K562 treated with DMSO at 1 percent for 24 hours (cell line): Measurements from ENCODE around the gene LKAAEAR1. TPM values are rescaled to one million over a fixed set of nuclear protein-coding genes. Genes with fewer than 3 reads are reported as not detected.

Source experiments
- total RNA-seq: library from RNA; unstranded; fragments of 300-600 nt; gene quantifications from 2 replicates; pipeline ENCODE4 v1.2.3, GENCODE V29; 2022; ENCODE audit warnings: low read depth; ENCODE audit not compliant: insufficient read depth

The LKAAEAR1 gene, protein sequence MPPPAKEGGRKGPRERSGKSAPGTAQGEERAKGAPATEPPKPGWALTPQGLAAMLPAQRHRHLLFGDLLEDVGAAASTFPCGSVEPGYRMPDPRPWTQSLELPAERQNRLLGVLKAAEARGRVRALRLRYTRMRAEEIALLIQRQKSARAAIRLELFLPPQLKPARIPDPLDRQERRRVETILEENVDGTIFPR
- not detected in 2 replicates for total RNA-seq

DNA sequence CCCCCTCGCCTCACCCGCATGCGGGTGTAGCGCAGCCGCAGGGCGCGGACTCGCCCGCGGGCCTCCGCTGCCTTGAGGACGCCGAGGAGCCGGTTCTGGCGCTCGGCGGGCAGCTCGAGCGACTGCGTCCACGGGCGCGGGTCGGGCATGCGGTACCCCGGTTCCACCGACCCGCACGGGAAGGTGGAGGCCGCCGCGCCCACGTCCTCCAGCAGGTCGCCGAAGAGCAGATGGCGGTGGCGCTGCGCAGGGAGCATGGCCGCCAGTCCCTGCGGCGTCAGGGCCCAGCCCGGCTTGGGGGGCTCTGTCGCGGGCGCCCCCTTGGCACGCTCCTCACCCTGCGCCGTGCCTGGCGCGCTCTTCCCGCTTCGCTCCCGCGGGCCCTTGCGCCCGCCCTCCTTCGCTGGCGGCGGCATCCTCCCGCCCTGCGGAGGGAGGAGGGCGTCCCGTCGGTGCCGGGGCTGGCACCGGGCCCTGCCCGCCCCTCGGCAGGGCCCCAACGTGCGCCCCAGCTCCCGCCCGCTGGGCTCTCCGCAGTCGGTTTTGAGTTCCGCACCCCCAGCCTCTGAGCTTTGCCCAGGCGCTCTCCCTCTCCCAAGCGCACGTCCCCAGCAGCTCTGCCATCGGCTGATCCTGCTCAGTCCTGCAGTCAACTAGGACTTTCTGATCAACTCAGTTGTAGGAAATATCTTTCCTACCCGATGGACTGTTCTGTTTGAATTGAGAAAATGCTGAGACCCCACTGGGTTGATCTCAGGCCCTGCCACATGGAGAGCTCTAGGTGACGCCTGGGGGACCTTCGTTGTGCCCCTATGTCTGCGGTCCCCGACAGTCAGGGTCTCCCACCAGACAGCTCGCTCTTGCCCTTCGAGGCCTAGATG is at the start of gene LKAAEAR1:
Gene LKAAEAR1 (minus strand): TSS at position 595 of the 881 bp plus-strand sequence. CDS start 179 bp downstream, at position 416.

DNA sequence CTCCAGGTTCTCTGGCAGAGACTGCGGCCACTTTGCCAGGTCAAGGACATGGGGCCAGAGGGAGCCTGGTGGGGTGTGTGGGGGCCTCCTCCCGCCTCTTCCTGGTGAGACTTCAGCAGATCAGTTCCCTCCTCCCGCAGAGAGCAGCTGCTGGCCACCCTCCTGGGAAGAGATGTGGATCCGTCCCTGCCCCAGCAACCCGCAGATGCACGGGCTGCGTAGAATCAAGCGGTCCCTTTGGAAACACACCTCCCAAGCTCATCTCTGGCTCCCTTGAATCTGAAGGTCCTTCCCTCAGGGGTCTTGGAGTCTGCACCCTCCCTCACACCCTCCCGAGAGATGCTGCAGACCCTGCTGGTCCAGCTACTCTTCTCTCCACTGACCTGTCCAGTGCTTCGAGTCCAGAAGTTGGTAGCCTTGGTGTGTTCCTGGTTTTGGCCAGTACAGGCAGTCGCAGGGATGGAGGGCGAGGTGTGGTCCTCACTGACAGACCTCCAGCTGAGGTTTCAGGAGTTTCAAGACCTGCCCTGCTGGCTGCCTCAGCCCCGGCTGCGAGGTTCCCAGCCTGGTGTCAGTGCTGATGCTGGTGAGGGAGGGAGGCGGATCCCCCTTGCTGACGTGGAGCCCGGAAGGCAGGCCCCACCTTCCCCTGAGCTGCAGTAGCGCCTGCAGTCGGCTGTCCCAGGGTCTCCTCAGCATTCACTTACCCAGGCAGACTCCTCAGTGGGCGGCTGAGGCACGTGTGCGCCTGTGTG is 23.0 kb upstream of the LKAAEAR1 start, which contains the start of gene NPBWR2:
Gene NPBWR2 (minus strand): TSS at position 585 of the 755 bp plus-strand sequence. CDS start 734 bp downstream, outside the sequence.

DNA sequence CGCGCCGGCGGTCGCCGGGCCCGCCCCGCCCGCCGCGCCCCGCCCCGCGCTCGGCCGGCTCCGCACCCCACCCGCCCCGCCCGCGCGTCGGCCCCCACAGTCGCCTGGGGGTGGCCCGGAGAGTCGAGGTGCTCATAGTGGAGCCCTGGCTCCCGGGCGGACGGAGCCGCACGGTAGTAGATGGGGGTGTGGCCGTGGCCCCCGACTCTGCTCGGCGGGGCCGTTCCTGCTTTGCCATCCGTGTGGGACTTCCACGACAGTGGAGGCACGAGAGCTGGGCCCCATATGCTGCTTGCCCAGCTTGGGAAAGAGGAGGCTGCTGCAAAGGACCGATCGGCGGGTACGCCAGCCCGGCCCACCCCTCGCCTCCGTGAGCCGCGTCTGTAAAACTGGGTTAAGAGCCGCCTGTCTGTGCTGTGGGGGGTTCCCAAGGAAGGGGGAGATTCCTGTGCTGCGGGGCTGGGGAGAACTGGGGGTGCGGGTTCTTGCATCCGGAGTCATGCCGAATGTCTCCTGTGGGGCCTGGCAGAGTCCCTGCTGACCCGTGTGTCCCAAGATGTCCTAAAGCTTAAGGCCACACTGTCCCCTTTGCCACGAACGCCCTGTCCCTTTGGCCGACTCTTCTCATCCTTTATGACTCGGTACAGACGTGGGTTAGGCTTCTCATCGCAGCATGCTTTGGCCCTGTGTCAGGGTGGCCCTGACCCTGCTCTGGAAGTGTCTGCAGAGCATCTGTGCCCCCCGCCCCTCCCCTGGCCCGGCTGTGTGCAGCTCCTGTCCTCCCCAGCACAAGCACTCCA is 4.0 kb downstream of the LKAAEAR1 start, which contains the start of gene OPRL1:
Gene OPRL1 (plus strand): TSS at position 70 of the 800 bp plus-strand sequence. CDS start 12,639 bp downstream, outside the sequence.

DNA sequence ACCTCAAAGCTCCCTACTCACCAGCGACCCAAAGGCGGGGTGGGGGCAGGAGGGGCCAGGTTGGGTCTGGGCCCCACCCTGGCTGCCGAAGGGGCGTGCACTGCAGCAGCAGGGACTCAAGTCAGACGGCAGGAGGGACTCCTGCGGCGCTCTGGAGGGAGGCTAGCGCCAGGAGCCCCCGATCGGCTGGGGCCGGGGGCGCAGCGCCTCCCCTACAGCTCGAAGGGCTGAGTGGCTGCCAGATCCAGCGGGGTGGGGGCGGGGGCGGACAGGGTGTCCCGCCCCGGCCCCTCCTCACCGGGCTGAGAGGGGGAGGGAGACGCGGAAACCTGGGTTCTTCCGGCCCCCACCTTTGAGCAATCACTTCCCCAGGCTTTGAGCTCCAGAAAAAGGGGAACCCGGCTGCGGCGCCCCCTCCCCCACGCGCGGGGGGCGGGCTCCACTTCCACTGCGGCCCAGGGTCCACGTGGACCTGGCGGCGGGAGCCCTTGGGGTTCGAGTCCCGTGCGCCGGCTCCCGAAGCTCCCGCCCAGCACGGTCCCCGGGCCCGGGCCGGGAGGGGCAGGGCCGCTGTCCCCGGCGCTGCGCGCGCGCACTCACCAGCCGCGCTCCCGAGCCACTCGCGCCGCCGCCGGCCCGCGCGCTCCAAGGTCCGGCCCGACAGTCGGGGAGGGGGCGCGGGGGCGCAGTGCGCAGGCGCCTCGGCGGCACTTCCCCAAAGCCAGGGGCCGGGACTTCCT is 4.8 kb downstream of the LKAAEAR1 start, which contains the start of gene RGS19:
Gene RGS19 (minus strand): TSS at position 246 of the 740 bp plus-strand sequence. CDS start 2,632 bp downstream, outside the sequence.

DNA sequence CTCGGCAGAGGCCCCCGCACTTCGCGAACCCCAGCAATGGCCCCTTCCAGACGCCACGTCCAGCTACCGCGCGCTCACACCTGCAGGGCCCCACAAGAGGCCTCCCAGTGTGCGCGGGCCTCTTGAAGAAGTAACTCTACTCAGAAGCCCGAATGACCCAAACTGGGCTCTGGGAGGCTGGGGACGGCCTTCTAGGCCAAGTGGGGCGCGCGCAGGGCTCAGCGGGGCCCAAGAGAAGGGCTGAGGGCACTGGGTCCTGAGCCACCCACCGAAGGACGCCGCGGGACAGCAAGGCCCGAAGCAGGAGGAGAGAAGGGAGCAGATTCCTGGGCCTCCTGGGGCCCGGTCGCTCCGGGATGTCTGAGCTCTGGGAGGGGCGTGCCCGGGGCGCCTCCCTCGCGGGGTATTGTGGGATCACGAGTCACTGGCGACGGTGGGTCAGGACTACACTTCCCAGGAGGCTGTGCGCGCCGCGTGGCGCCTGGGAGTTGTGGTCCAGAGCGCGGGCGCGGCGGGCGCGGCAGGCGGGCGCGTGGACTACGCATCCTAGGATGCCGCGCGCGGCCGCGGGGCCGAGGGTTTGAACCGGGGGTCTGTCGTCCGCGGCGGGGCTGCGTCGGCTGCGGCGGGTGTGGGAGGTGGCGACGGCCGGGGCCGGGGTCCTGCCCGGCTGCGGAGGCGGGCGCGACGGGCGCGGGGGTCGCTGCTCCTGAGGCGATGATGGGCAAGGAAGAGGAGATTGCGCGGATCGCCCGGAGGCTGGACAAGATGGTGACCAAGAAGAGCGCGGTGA is 21.4 kb downstream of the LKAAEAR1 start, which contains the start of gene TCEA2:
Gene TCEA2 (plus strand): TSS at position 603 of the 793 bp plus-strand sequence. CDS start 115 bp downstream, at position 718.

DNA sequence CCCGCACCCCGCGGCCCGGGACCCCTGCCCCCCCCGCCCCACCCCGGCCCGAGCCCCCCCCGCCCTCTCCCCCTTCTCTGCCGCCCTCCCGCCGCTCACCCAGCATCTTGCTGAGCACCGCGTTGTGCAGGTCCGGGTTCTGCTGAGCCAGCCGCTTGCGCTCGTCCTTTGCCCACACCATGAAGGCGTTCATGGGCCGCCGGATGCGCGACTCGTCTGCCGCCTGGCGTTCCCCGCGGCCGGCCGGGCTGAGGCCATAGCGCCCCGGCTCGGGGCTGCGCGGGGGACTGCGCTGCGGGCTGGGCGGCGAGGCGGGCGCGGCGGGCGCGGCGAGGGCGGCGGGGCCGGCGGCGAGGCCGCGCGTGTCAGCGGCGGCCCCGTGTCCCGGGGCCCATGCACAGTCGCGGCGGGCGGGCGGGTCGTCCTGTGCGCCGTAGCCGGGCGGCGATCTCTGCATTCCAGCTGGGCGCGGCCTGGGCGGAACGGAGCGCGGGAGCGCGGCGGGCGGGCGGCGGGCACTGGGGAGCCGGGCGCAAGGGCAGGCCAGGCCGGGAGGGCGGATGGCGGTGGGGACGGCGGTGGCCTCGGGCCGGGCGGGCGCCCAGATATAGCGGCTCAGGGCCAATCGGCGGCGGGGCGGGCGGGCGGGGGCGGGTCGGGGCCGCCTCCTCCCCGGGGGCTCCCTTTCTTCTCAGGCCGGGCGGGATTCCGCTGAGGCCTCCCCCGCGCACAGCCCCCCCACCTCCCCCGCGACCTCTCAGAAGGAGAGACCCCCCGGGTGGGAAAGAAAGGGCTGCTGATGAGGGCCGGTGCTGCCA is 34.9 kb downstream of the LKAAEAR1 start, which contains the start of gene SOX18:
Gene SOX18 (minus strand): TSS at position 580 of the 818 bp plus-strand sequence. CDS start 123 bp downstream, at position 457.

DNA sequence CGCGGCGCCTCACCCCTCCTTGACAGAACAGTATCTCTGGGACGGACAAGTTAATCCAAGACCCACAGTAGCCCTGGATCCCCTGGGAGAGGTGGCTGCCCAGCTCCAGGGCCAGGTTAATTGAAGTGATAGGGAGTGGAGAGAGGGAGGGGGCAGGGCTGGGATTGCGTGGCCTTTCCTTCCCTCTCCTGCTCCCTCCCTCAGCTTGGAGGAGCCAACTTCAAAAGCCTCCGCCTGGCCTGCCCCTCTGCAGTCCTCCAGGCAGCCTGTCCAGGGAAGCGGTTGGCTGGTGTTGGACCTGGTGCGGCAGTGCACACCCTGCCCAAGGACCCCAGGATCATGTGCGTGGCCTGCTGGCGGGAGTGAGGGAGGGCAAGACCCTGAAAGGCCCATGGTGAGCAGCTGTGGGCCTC is 48.3 kb downstream of the LKAAEAR1 start, which contains the start of gene C20orf204:
Gene C20orf204 (plus strand): TSS at position 250 of the 413 bp plus-strand sequence. CDS start 142 bp downstream, at position 392.

Other genes with a start within 250 kb of the LKAAEAR1 start
- gene ABHD16B, start 222.9 kb downstream of the LKAAEAR1 start, total RNA-seq: 11.7 and 17.2 TPM in 2 replicates
- 78.6 and 83.0 TPM in 2 replicates for gene TPD52L2, start 219.1 kb downstream of the LKAAEAR1 start, total RNA-seq
- gene DNAJC5, start 189.3 kb downstream of the LKAAEAR1 start, total RNA-seq: 48.7 and 51.1 TPM in 2 replicates
- 53.7 and 57.4 TPM in 2 replicates for gene UCKL1, start 128.0 kb downstream of the LKAAEAR1 start, total RNA-seq
- 14.9 TPM in 2 replicates for gene ZNF512B, start 114.5 kb downstream of the LKAAEAR1 start, total RNA-seq
- gene SAMD10, start 104.8 kb downstream of the LKAAEAR1 start, total RNA-seq: 6.2 and 6.5 TPM in 2 replicates
- gene PRPF6, start 103.3 kb downstream of the LKAAEAR1 start, total RNA-seq: 111 and 121 TPM in 2 replicates
- 1.1 and 2.5 TPM in 2 replicates for gene C20orf204, start 48.2 kb downstream of the LKAAEAR1 start, total RNA-seq
- gene SOX18, start 34.8 kb downstream of the LKAAEAR1 start, total RNA-seq: 20.0 and 24.5 TPM in 2 replicates
- 38.7 and 40.1 TPM in 2 replicates for gene TCEA2, start 21.2 kb downstream of the LKAAEAR1 start, total RNA-seq
- gene RGS19, start 4.9 kb downstream of the LKAAEAR1 start, total RNA-seq: 27.8 and 36.9 TPM in 2 replicates
- gene OPRL1, start 4.3 kb downstream of the LKAAEAR1 start, total RNA-seq: 1.3 and 1.9 TPM in 2 replicates
- not detected in 2 replicates for gene NPBWR2, start 23.2 kb upstream of the LKAAEAR1 start, total RNA-seq
- 0.05 TPM in 1 of 2 replicates, not detected in the other for gene MYT1, start 80.1 kb upstream of the LKAAEAR1 start, total RNA-seq
- gene PCMTD2, start 171.3 kb upstream of the LKAAEAR1 start, total RNA-seq: 17.0 and 23.0 TPM in 2 replicates